NB4 (cell line): Measurements from ENCODE around the gene B4GALT4.

ENCODE experiments used
- DNase-seq: peaks from one replicate; pipeline ENCODE4 v3.0.0; 2010; ENCODE audit warnings: low read depth
- H3K4me3 ChIP-seq: one replicate; pipeline ENCODE4 v1.5.1; 2011; ENCODE audit warnings: mild to moderate bottlenecking, low read depth, low read length, moderate library complexity
- MYC ChIP-seq: IDR thresholded peaks from 2 replicates; pipeline ENCODE4 v1.6.1; 2011; ENCODE audit warnings: low read depth, low read length
- POLR2A ChIP-seq: IDR thresholded peaks from 2 replicates; pipeline ENCODE4 v1.6.1; 2011; ENCODE audit warnings: mild to moderate bottlenecking; ENCODE audit not compliant: insufficient read length; ENCODE audit errors: extremely low read depth
- TF ChIP-seq, protein P1 (sequence below): IDR thresholded peaks from one replicate; pipeline ENCODE4 v1.5.1; 2012; ENCODE audit warnings: low read depth, low read length
- TF ChIP-seq, protein P2 (sequence below): IDR thresholded peaks from 2 replicates; pipeline ENCODE4 v1.6.1; 2011; ENCODE audit warnings: low read depth, low read length

B4GALT4 gene

DNA sequence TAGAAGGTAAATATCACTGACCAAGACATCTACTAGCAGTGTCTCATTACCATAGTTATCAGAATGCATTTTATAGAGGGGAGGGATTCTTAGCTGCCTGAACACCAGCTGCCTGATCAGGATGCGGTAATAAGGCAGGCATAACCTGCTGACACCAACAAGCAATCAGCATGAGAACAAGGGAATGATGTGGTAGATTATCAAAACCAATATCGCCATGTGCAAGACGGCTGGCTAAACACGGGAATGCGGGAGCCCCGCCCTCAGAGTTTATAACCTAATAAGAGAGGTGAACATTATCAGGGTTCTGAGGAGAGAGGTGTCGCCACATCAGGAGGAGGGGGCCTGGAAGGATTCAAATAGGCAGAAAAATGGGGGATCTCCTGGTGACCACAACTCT, 20.5 kb downstream of the B4GALT4 start:
- H3K4me3 ChIP-seq = no peak overlapping the region
- no peak for TF ChIP-seq POLR2A
- no peak for TF ChIP-seq MYC
- TF ChIP-seq, protein P1, sequence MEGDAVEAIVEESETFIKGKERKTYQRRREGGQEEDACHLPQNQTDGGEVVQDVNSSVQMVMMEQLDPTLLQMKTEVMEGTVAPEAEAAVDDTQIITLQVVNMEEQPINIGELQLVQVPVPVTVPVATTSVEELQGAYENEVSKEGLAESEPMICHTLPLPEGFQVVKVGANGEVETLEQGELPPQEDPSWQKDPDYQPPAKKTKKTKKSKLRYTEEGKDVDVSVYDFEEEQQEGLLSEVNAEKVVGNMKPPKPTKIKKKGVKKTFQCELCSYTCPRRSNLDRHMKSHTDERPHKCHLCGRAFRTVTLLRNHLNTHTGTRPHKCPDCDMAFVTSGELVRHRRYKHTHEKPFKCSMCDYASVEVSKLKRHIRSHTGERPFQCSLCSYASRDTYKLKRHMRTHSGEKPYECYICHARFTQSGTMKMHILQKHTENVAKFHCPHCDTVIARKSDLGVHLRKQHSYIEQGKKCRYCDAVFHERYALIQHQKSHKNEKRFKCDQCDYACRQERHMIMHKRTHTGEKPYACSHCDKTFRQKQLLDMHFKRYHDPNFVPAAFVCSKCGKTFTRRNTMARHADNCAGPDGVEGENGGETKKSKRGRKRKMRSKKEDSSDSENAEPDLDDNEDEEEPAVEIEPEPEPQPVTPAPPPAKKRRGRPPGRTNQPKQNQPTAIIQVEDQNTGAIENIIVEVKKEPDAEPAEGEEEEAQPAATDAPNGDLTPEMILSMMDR = no peak
- DNase-seq = no peak

DNA sequence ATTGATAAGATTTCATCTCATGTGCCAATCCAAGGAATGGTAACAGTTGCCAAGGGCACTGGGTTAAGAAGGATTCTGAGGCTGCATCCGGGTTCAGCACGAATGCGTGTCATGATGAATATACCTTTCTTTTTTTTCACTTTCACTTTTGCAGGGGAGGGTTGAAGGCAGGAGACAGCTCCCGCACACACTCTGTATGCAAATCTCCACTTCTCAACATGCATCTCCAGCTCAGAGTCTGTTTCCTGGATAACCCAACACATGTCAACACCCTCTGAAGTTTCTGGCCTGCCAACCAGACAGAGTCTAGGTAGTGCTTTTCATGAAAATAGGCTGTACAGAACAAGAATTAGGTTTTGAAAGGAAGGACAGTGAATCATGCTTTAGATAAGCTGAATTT, 21.6 kb downstream of the B4GALT4 start:
- no peak for DNase-seq
- H3K4me3 ChIP-seq = no peak overlapping the region
- TF ChIP-seq, protein P1 = no peak
- no peak for TF ChIP-seq POLR2A
- TF ChIP-seq, protein P2, sequence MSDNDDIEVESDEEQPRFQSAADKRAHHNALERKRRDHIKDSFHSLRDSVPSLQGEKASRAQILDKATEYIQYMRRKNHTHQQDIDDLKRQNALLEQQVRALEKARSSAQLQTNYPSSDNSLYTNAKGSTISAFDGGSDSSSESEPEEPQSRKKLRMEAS = no peak

DNA sequence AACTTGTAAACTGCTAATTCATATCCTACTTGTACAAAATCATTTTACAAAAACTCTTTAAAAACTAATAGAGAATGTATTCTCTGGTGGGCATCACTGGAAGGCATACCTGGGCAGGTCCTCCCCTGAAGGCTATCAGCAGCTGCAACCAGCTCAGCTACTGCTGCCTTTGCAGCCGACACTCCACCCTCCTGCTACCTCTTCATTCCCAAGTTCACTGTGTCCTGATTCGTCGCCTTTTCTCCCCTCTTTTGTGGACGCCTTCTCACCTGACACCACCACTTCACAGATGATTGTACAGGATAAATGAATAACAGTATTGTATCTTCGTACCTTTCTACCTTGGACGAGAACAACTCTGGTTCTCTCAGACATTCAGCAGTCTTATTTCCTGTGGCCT, 28.9 kb downstream of the B4GALT4 start:
- no peak for DNase-seq
- TF ChIP-seq, protein P2 = no peak
- TF ChIP-seq POLR2A (no peak), MYC (no peak)
- TF ChIP-seq, protein P1 = no peak
- H3K4me3 ChIP-seq = no peak overlapping the region

DNA sequence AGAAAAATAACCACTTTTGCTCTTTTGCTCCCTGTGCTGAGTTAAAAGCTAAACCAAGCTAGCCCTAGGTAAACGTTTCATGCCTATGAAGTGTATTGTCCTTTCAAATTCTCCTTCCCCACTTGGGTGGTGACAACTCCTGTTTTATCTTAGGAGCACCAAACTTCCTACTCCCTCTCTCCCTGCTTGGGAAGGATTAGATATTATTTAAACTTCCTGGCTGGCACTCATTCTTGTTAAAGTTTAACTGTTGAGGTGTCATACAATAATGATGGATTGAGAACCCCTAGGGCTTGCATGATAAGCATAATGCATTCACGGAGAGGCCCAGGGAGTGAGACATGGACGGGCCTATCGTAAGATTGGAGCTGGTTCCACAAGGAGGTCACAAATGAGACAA, 29.5 kb downstream of the B4GALT4 start:
- DNase-seq = no peak
- no peak overlapping the region for H3K4me3 ChIP-seq
- TF ChIP-seq MYC (no peak), POLR2A (no peak)
- TF ChIP-seq, protein P1 = no peak
- TF ChIP-seq, protein P2 = no peak

DNA sequence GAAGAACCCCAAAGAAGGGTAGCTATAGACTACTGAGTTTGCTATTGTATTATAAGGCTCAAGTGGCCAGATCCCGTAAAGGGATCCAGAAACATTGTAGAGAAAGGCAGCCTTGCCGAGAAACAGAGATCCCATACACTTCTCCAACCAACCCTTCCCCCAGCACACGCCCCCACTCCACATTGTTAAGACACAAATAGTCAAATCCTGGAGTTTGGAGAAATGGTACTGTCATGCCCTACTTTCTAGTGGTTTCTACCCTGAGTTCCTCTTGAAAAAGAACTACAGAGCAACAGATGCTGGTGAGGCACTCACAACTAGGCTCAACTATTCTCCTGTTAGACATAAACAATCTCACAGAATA, 33.2 kb downstream of the B4GALT4 start:
- no peak overlapping the region for H3K4me3 ChIP-seq
- TF ChIP-seq MYC (no peak), POLR2A (no peak)
- TF ChIP-seq, protein P2 = no peak
- TF ChIP-seq, protein P1 = no peak
- no peak for DNase-seq

DNA sequence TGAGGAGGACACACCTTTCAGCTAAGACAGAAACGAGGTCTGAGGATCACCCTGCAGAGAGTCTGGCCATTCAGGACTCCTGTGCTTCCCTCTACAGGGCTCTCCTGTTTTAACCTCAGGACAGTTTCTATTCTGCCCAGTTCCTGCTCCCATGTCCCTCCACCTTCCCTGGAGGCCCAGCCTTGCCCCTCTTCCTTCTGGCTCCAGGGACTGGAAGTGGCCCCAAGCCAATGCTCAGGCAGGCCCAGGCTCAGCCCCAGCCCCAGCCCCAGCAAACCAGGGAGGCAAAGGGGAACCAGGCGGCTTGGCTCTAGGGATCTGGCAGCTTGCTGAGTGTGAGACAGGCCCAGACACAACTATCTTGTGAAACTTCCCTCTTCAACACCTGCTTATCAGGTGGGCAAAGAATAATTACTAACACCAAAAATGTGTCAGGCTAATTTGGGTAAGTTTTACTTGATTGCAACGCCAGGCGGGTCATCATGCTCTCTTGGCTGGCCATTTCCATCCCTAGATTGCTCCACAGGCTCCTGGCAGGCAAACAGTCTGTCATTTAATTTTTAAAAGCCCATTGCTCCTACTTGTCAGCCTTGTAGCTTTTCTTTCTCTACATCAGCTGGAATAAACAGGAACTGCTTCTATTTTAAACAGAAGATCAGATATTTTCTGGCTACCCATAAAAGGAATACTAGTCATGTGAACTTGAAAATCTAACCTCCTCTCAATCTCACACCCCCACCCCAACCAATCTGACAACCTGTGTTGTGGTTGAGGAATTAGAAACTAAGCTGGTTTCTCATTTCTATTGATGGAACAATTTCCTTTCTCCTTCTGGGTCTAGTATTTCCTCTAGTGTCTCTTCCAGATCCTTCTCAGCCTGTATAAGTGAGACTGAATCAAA, 33.8 kb downstream of the B4GALT4 start:
- TF ChIP-seq, protein P1 = no peak
- no peak for TF ChIP-seq MYC
- TF ChIP-seq, protein P2 = no peak
- no peak for TF ChIP-seq POLR2A
- H3K4me3 ChIP-seq = no peak overlapping the region
- DNase-seq = no peak
